Measurements from ENCODE around the gene TPSB2. TPM values are rescaled to one million over a fixed set of nuclear protein-coding genes. Genes with fewer than 3 reads are reported as not detected.

The TPSB2 gene
- polyA plus RNA-seq, 3 donors = not detected

DNA sequence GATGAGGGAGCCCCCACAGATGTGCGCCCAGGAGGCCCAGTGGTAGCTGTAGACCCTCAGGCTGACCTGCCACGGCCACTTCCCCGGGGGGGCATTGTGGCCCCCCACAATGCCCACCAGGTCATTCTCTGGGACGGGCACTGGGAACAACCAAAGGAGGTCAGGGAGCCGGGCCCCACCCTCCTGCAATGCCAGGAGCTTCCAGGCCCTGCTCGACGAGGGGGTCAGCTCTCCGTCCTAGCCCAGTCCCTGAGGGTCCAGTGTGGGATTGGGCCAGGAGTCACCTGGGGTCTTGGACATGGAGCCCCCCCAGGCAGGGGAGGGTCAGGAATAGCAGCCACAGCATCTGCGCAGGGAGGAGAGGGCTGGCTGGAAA, 32.9 kb upstream of the TPSB2 start:
- WGBS (ENCODE audit: insufficient coverage) = 95% methylated on average over 9 of the region's 9 CpGs
- Mint-ChIP-seq H3K9me3 (peaks cover 3 to 12% (median 6%) of the 10 kb centered on the region in 7 donors), H3K27ac (no peak overlapping the region), H3K4me1 (peaks cover 4% of the 10 kb centered on the region), H3K27me3 (ENCODE audit: low read depth in 3 of 3) (peaks cover 27 to 49% (median 36%) of the 10 kb centered on the region in 3 donors), H3K36me3 (no peaks in the 10 kb centered on the region), H3K4me3 (no peak overlapping the region)
- Histone ChIP-seq H3K4me2 (replicated peaks; ENCODE audit: extremely low read depth, low read length, poor library complexity, severe bottlenecking) (no peak overlapping the region), H3K27ac (ENCODE audit: low read depth in 1 of 2, low read length in 2 of 2) (no peak overlapping the region), H3K4me1 (ENCODE audit: control insufficient read depth in 1 of 2, insufficient read depth in 2 of 2, low read length in 2 of 2) (no peaks in the 10 kb centered on the region), H3K9ac (ENCODE audit: insufficient read depth, low read length, poor library complexity, severe bottlenecking) (no peak overlapping the region), H3K36me3 (replicated peaks in 1 of 2; ENCODE audit: control insufficient read depth in 1 of 2, insufficient read depth in 2 of 2, low read length in 2 of 2) (no peaks in the 10 kb centered on the region), H3K9me3 (replicated peaks in 1 of 2; ENCODE audit: control insufficient read depth in 1 of 2, insufficient read depth in 1 of 2, low read length in 2 of 2) (no peaks in the 10 kb centered on the region), H4K20me1 (ENCODE audit: insufficient read depth, low read length) (no peaks in the 10 kb centered on the region), H3K27me3 (ENCODE audit: control insufficient read depth in 2 of 2, insufficient read depth in 2 of 2, low read length in 2 of 2) (peaks cover 0 to 41% of the 10 kb centered on the region in 2 donors), H2AFZ (ENCODE audit: insufficient read depth, low read depth, low read length, poor library complexity, severe bottlenecking) (no peak overlapping the region), H3K4me3 (replicated peaks in 1 of 3; ENCODE audit: low read depth in 2 of 3, low read length in 3 of 3) (no peak overlapping the region), H3K79me2 (ENCODE audit: insufficient read depth, low read length) (no peaks in the 10 kb centered on the region)
- no peak for DNase-seq
- intact Hi-C loops (cut with micrococcal nuclease) = loop anchor here in 1 of 2 donors (10.0 kb wide), 1 partner anchor 48 kb away; no protein-coding TSS in a partner anchor
- TF ChIP-seq, protein P1, sequence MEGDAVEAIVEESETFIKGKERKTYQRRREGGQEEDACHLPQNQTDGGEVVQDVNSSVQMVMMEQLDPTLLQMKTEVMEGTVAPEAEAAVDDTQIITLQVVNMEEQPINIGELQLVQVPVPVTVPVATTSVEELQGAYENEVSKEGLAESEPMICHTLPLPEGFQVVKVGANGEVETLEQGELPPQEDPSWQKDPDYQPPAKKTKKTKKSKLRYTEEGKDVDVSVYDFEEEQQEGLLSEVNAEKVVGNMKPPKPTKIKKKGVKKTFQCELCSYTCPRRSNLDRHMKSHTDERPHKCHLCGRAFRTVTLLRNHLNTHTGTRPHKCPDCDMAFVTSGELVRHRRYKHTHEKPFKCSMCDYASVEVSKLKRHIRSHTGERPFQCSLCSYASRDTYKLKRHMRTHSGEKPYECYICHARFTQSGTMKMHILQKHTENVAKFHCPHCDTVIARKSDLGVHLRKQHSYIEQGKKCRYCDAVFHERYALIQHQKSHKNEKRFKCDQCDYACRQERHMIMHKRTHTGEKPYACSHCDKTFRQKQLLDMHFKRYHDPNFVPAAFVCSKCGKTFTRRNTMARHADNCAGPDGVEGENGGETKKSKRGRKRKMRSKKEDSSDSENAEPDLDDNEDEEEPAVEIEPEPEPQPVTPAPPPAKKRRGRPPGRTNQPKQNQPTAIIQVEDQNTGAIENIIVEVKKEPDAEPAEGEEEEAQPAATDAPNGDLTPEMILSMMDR (IDR thresholded peaks at IDR 0.05) = no peak

DNA sequence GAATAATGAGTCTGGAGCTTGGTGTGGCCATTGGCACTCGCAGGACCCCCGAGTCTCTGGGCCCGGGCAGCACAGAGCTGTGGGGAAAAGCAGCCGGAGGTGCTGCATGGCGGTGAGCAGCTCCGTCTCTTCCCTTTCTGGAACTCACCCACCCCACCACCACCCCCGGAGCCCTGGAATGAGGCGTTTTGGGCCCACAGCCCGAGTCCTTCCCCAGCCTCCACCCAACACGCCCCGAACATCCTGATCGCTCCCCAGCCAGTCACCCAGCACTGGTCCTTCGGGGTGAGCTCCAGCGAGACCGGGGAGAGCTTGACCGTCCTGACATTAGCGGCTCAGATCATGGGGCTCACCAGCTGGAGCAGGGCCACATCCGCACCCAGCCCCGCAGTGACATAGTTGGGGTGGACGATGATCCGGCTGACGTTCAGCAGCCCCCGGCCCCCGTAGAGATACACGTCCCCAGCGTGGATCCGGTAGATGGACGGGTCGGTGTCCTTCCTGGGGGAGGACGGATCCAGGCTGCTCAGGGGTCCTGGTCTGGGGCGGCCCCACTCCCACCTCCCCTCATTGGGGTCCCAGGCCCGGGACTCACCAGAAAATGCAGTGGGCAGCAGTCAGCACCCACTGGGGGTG, 32.3 kb upstream of the TPSB2 start:
- H3K4me3 ChIP-seq (replicated peaks in 1 of 3; ENCODE audit: low read depth in 2 of 3, low read length in 3 of 3) = no peak overlapping the region
- H3K4me2 ChIP-seq (replicated peaks; ENCODE audit: extremely low read depth, low read length, poor library complexity, severe bottlenecking) = no peak overlapping the region
- no peak overlapping the region for H2AFZ ChIP-seq (ENCODE audit: insufficient read depth, low read depth, low read length, poor library complexity, severe bottlenecking)
- no peak for DNase-seq
- Mint-ChIP-seq H3K9me3 (peaks cover 3 to 12% (median 6%) of the 10 kb centered on the region in 7 donors), H3K36me3 (no peaks in the 10 kb centered on the region), H3K27me3 (ENCODE audit: low read depth in 3 of 3) (peaks cover 27 to 47% (median 35%) of the 10 kb centered on the region in 3 donors), H3K4me3 (peak overlapping the region in 1 of 2 donors; percentile 39), H3K27ac (no peak overlapping the region), H3K4me1 (peaks cover 4% of the 10 kb centered on the region)
- no peaks in the 10 kb centered on the region for H3K4me1 ChIP-seq (ENCODE audit: control insufficient read depth in 1 of 2, insufficient read depth in 2 of 2, low read length in 2 of 2)
- no peak overlapping the region for H3K27ac ChIP-seq (ENCODE audit: low read depth in 1 of 2, low read length in 2 of 2)
- no peaks in the 10 kb centered on the region for H3K9me3 ChIP-seq (replicated peaks in 1 of 2; ENCODE audit: control insufficient read depth in 1 of 2, insufficient read depth in 1 of 2, low read length in 2 of 2)
- H3K36me3 ChIP-seq (replicated peaks in 1 of 2; ENCODE audit: control insufficient read depth in 1 of 2, insufficient read depth in 2 of 2, low read length in 2 of 2) = no peaks in the 10 kb centered on the region
- H3K79me2 ChIP-seq (ENCODE audit: insufficient read depth, low read length) = no peaks in the 10 kb centered on the region
- H3K9ac ChIP-seq (ENCODE audit: insufficient read depth, low read length, poor library complexity, severe bottlenecking) = no peak overlapping the region
- H4K20me1 ChIP-seq (ENCODE audit: insufficient read depth, low read length) = no peaks in the 10 kb centered on the region
- intact Hi-C loops (cut with micrococcal nuclease) = loop anchor here in 1 of 2 donors (10.0 kb wide), 1 partner anchor 48 kb away; no protein-coding TSS in a partner anchor
- TF ChIP-seq, protein P1 (IDR thresholded peaks at IDR 0.05) = no peak
- H3K27me3 ChIP-seq (ENCODE audit: control insufficient read depth in 2 of 2, insufficient read depth in 2 of 2, low read length in 2 of 2) = peaks cover 0 to 41% of the 10 kb centered on the region in 2 donors
- 90% methylated on average over 26 of the region's 32 CpGs for WGBS (ENCODE audit: insufficient coverage)
